SK-N-MC (cell line): ENCODE measurements around the gene CDK17.

Experiments used
- EZH2 ChIP-seq: fragments of 200-600 bp; sonication (generic); IDR thresholded peaks from one replicate; pipeline ENCODE4 v1.6.1; 2017; ENCODE audit warnings: antibody characterized with exemption
- FOXP2 ChIP-seq: optimal IDR thresholded peaks from 2 replicates; pipeline ENCODE3; 2011; ENCODE audit warnings: mild to moderate bottlenecking, moderate library complexity; ENCODE audit not compliant: insufficient read depth; ENCODE audit errors: extremely low read length, control extremely low read depth
- POLR2AphosphoS5 ChIP-seq: IDR thresholded peaks from 2 replicates; pipeline ENCODE4 v1.6.1; 2012; ENCODE audit warnings: mild to moderate bottlenecking, low read depth, low read length, borderline replicate concordance

DNA sequence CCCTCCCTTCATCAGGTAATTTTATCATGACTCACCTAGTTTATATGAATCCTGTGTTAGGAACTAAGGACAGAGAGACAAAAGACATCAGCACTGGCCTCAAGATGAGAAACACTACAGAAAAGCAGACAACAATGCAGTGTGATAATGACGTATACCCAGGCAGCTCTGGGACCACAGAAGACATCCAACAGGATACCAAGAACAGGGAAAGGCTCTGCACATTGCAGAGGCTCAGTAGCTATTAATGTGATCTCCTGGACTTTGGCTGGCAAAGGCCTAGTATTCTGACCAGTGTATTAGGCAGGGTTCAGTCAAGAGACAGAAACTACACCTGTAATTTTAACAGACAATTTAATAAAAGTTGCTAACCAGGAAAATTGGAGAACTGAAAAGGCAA is 39.7 kb downstream of the CDK17 start:
- TF ChIP-seq EZH2 (no peak), POLR2AphosphoS5 (no peak), FOXP2 (no peak)
